Esophagus muscularis mucosa (tissue), 4 donors: ENCODE data around the gene ADCY5. TPM values are rescaled to one million over a fixed set of nuclear protein-coding genes. Genes with fewer than 3 reads are reported as not detected.

Source experiments
- DNase-seq: peaks from one replicate; pipeline ENCODE4 v3.0.0-alpha.2; 2017; ENCODE audit errors: extremely low spot score
- H3K27ac ChIP-seq, 4 donors: fragments of 200-600 bp; sonication (generic); replicated peaks in 1 of 4; 1 replicate in 3 of 4; 2 replicates in 1 of 4; pipeline ENCODE4 v1.5.1; 2016 to 2019; ENCODE audit warnings: mild to moderate bottlenecking in 1 of 4
- H3K27me3 ChIP-seq, 4 donors: fragments of 200-600 bp; sonication (generic); one replicate each; pipeline versions ENCODE4 v1.5.1 to v1.6.0; 2016 to 2019
- H3K36me3 ChIP-seq, 4 donors: fragments of 200-600 bp; sonication (generic); one replicate each; pipeline ENCODE4 v1.5.1; 2016 to 2019
- H3K4me1 ChIP-seq, 4 donors: fragments of 200-600 bp; sonication (generic); one replicate each; pipeline ENCODE4 v1.5.1; 2016 to 2019
- H3K4me3 ChIP-seq, 4 donors: fragments of 200-600 bp; sonication (generic); 1 replicate in 2 of 4; 2 replicates in 2 of 4; pipeline ENCODE4 v1.5.1; 2016 to 2019; ENCODE audit warnings: mild to moderate bottlenecking in 4 of 4, moderate library complexity in 1 of 4
- H3K9me3 ChIP-seq, 4 donors: fragments of 200-600 bp; sonication (generic); 1 replicate in 3 of 4; 2 replicates in 1 of 4; pipeline ENCODE4 v1.5.1; 2016 to 2019
- EP300 ChIP-seq: sonication (generic); formaldehyde crosslinking; IDR thresholded peaks from one replicate; pipeline ENCODE4 v1.6.1; 2017; ENCODE audit warnings: antibody characterized with exemption
- POLR2A ChIP-seq: fragments of 450-650 bp; IDR thresholded peaks from one replicate; pipeline ENCODE4 v1.6.1; 2017; ENCODE audit warnings: antibody characterized with exemption, moderate library complexity, mild to moderate bottlenecking, low read depth
- POLR2AphosphoS5 ChIP-seq, 2 donors: sonication (generic); formaldehyde crosslinking; IDR thresholded peaks; one replicate each; pipeline ENCODE4 v1.6.1; 2017; ENCODE audit warnings: antibody characterized with exemption in 2 of 2
- WGBS: methylation state at CpG from one replicate; pipeline ENCODE4 v1.1.5; 2018; 5-methylcytosine and 5-hydroxymethylcytosine counted together
- intact Hi-C: fragments of 100-400 bp; cut with DNase I; formaldehyde crosslinking; loops from one replicate; pipeline ENCODE4 v1.15.1; 2023
- total RNA-seq, 4 donors: library from RNA; depleted of rRNA; stranded (reverse); fragments of >200 nt; gene quantifications; one replicate each; pipeline versions ENCODE4 v1.1.0 to v1.2.1, GENCODE V29; 2016
- TF ChIP-seq, protein P1 (sequence below), 3 experiments: fragments of 200-600 bp in 2 of 3; fragments of 450-650 bp in 1 of 3; sonication (generic) in 2 of 3; IDR thresholded peaks; one replicate each; pipeline ENCODE4 v1.5.1; 2017 to 2019; ENCODE audit warnings: antibody characterized with exemption in 3 of 3, mild to moderate bottlenecking in 2 of 3, moderate library complexity in 1 of 3

Gene ADCY5
- total RNA-seq, 4 donors from 2014 or later = 133 to 228 (median 189) TPM

- H3K27ac ChIP-seq = peak overlapping the region in 3 of 4 donors; percentile 44 to 64 (median 63)
- no peak for DNase-seq
- no peaks in the 10 kb centered on the region for H3K27me3 ChIP-seq
- intact Hi-C loops = no loop called here
- H3K9me3 ChIP-seq = no peaks in the 10 kb centered on the region
- peaks cover 36 to 86% (median 76%) of the 10 kb centered on the region in 4 donors for H3K36me3 ChIP-seq
- 53% methylated on average over 13 of the region's 14 CpGs for WGBS
- TF ChIP-seq POLR2AphosphoS5 (IDR thresholded peaks at IDR 0.05) = no peak
- TF ChIP-seq, protein P1, sequence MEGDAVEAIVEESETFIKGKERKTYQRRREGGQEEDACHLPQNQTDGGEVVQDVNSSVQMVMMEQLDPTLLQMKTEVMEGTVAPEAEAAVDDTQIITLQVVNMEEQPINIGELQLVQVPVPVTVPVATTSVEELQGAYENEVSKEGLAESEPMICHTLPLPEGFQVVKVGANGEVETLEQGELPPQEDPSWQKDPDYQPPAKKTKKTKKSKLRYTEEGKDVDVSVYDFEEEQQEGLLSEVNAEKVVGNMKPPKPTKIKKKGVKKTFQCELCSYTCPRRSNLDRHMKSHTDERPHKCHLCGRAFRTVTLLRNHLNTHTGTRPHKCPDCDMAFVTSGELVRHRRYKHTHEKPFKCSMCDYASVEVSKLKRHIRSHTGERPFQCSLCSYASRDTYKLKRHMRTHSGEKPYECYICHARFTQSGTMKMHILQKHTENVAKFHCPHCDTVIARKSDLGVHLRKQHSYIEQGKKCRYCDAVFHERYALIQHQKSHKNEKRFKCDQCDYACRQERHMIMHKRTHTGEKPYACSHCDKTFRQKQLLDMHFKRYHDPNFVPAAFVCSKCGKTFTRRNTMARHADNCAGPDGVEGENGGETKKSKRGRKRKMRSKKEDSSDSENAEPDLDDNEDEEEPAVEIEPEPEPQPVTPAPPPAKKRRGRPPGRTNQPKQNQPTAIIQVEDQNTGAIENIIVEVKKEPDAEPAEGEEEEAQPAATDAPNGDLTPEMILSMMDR (IDR thresholded peaks at IDR 0.05) = no peak
- no peak for TF ChIP-seq POLR2A
- no peak for TF ChIP-seq EP300
- H3K4me1 ChIP-seq = peaks cover 0 to 35% (median 29%) of the 10 kb centered on the region in 4 donors
- H3K4me3 ChIP-seq = no peak overlapping the region
Measured at GRCh38 chr3:123314359-123315270, 134.3 kb downstream of the ADCY5 start.

DNA sequence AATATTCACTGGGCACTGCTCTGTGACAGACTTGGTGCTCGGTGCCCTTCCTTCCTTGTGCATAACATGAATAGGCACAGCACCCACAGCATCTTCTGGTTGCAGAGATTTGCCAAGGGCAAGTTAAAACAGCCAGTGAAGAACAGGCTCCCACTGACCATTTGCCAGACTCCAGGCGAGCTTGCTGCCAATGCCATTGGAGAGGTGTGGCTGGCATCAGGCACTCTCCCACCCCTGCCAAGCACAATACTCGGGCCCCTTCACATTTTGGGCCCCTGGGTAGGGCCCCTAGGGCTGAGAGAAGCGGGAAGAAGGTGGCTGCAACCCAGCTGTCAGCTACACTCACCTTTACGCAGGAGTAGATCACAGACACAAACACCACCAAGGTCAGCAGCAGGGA is 135.0 kb downstream of the ADCY5 start:
- no peak for DNase-seq
- no peaks in the 10 kb centered on the region for H3K27me3 ChIP-seq
- WGBS = 58% methylated on average over 3 of the region's 5 CpGs
- H3K36me3 ChIP-seq = peaks cover 29 to 86% (median 75%) of the 10 kb centered on the region in 4 donors
- peak overlapping the region in 3 of 4 donors; percentile 44 to 64 (median 63) for H3K27ac ChIP-seq
- H3K9me3 ChIP-seq = no peaks in the 10 kb centered on the region
- H3K4me3 ChIP-seq = no peak overlapping the region
- H3K4me1 ChIP-seq = peaks cover 0 to 35% (median 29%) of the 10 kb centered on the region in 4 donors
- intact Hi-C loops = no loop called here
- TF ChIP-seq POLR2AphosphoS5 (IDR thresholded peaks at IDR 0.05) = no peak
- TF ChIP-seq POLR2A = no peak
- TF ChIP-seq EP300 = no peak
- TF ChIP-seq, protein P1 (IDR thresholded peaks at IDR 0.05) = no peak

DNA sequence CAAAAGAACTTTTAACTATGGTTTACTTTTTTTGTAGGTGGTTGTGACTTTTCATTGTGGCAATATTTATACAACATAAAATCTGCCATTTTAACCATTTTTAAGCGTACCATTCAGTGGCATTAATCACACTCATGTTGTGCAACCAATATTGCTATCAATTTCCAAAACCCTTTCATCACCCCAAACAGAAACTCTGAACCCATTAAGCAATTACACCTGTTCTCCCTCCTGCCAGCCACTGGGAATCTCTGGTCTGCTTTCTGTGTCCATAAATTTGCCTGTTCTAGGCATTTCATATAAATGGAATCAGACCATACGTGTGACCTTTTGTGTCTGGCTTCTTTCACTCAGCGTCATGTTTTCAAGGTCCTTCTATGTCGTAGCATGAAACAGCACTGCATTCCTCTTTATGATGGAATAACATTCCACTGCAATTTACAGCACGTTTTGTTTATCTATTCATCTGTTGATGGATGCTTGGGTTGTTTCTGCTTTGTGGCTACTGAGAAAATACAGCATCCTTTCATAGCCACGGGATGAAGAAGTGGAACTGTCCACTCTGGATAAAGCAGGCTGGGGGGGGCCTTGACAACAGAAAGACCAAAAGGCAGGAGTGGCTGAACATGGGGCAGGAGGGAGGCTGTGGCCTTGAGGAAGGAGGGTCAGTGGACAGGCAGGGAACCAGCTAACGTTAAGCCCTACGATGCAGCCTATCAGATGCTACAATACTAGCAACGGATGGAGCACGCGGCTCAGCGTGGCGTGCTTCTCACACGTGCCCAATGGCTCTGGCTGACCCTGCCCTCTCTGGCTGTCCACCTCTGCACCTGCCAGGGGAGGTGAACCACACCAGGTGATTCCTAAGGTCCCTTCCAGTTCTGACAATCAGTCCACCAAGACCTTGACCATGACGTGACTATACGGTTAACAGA is 136.3 kb downstream of the ADCY5 start:
- WGBS = 73% methylated on average over 16 of the region's 16 CpGs
- intact Hi-C loops = no loop called here
- H3K4me3 ChIP-seq = no peak overlapping the region
- H3K27ac ChIP-seq = peak overlapping the region in 3 of 4 donors; percentile 55 to 64 (median 63)
- DNase-seq = no peak
- H3K27me3 ChIP-seq = no peaks in the 10 kb centered on the region
- peaks cover 0 to 35% (median 29%) of the 10 kb centered on the region in 4 donors for H3K4me1 ChIP-seq
- TF ChIP-seq POLR2A = no peak
- peak in 1 of 2 donors; percentile 49 for TF ChIP-seq POLR2AphosphoS5 (IDR thresholded peaks at IDR 0.05)
- H3K36me3 ChIP-seq = peaks cover 16 to 79% (median 62%) of the 10 kb centered on the region in 4 donors
- no peaks in the 10 kb centered on the region for H3K9me3 ChIP-seq

GRCh38 chr3:123311201-123311600 is 137.7 kb downstream of the ADCY5 start:
- no peak for DNase-seq
- peak overlapping the region in 3 of 4 donors; percentile 55 to 64 (median 63) for H3K27ac ChIP-seq
- TF ChIP-seq, protein P1 (IDR thresholded peaks at IDR 0.05) = no peak
- no peak for TF ChIP-seq EP300
- no peak for TF ChIP-seq POLR2AphosphoS5 (IDR thresholded peaks at IDR 0.05)
- no peak for TF ChIP-seq POLR2A
- H3K4me1 ChIP-seq = peaks cover 0 to 35% (median 29%) of the 10 kb centered on the region in 4 donors
- peaks cover 7 to 76% (median 61%) of the 10 kb centered on the region in 4 donors for H3K36me3 ChIP-seq
- no peaks in the 10 kb centered on the region for H3K27me3 ChIP-seq
- no peaks in the 10 kb centered on the region for H3K9me3 ChIP-seq
- WGBS = 78% methylated on average over 9 of the region's 9 CpGs
- H3K4me3 ChIP-seq = no peak overlapping the region
- intact Hi-C loops = no loop called here
